ENCODE results near the gene APPBP2. TPM values are rescaled to one million over a fixed set of nuclear protein-coding genes. Genes with fewer than 3 reads are reported as not detected.
"Not testable (repeated sequence)": the region's sequence is repeated elsewhere in the genome, so short reads cannot be mapped to it uniquely, and the experiment has no call there.

APPBP2 gene
- total RNA-seq, 1 donor from 2014 or later, result 48.0 TPM

DNA sequence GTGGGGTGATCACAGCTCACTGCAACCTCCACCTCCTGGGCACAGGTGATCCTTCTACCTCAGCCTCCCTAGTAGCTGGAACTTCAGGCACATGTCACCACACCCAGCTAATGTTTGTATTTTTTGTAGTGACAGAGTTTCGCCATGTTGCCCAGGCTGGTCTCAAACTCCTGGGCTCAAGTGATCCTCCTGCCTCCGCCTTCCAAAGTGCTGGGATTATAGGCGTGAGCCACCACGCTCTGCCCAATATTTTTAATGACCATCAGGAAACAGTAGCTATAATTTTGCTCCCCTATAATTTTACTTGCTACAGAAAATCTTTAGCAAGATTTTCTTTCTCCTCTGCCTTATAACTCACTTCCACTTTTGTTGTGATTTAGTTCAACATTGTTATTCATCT is 29.7 kb upstream of the APPBP2 start:
- Histone ChIP-seq H3K4me3 (no peak overlapping the region), H3K79me2 (ENCODE audit: low read depth) (no peaks in the 10 kb centered on the region), H3K9me3 (ENCODE audit: low read depth) (no peaks in the 10 kb centered on the region), H3K9ac (no peak overlapping the region), H3K27ac (no peak overlapping the region), H2AFZ (replicated peaks) (no peak overlapping the region), H3K4me1 (no peaks in the 10 kb centered on the region), H3K36me3 (no peaks in the 10 kb centered on the region), H3F3A (ENCODE audit: low read depth) (no peaks in the 10 kb centered on the region), H3K4me2 (no peak overlapping the region), H4K20me1 (ENCODE audit: low read depth) (no peaks in the 10 kb centered on the region), H3K27me3 (no peaks in the 10 kb centered on the region)
- Mint-ChIP-seq H3K36me3 (peaks cover 13% of the 10 kb centered on the region), H3K27me3 (ENCODE audit: insufficient read depth, low read depth) (peaks cover 5% of the 10 kb centered on the region), H3K9me3 (peaks cover 30% of the 10 kb centered on the region), H3K4me1 (no peaks in the 10 kb centered on the region), H3K27ac (no peak overlapping the region), H3K4me3 (no peak overlapping the region)
- TF ChIP-seq EZH2phosphoT487 (IDR thresholded peaks at IDR 0.05) (no peak), EZH2 (IDR thresholded peaks at IDR 0.05) (no peak)
- TF ChIP-seq, protein P1, sequence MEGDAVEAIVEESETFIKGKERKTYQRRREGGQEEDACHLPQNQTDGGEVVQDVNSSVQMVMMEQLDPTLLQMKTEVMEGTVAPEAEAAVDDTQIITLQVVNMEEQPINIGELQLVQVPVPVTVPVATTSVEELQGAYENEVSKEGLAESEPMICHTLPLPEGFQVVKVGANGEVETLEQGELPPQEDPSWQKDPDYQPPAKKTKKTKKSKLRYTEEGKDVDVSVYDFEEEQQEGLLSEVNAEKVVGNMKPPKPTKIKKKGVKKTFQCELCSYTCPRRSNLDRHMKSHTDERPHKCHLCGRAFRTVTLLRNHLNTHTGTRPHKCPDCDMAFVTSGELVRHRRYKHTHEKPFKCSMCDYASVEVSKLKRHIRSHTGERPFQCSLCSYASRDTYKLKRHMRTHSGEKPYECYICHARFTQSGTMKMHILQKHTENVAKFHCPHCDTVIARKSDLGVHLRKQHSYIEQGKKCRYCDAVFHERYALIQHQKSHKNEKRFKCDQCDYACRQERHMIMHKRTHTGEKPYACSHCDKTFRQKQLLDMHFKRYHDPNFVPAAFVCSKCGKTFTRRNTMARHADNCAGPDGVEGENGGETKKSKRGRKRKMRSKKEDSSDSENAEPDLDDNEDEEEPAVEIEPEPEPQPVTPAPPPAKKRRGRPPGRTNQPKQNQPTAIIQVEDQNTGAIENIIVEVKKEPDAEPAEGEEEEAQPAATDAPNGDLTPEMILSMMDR (IDR thresholded peaks at IDR 0.05), result no peak
- no peak for DNase-seq (ENCODE audit: low spot score)

GRCh38 chr17:60554377-60554788 is 28.3 kb upstream of the APPBP2 start:
- Histone ChIP-seq H3K9ac (no peak overlapping the region), H3K4me1 (no peaks in the 10 kb centered on the region), H2AFZ (replicated peaks) (no peak overlapping the region), H3F3A (ENCODE audit: low read depth) (no peaks in the 10 kb centered on the region), H3K4me3 (no peak overlapping the region), H4K20me1 (ENCODE audit: low read depth) (no peaks in the 10 kb centered on the region), H3K4me2 (no peak overlapping the region), H3K79me2 (ENCODE audit: low read depth) (no peaks in the 10 kb centered on the region), H3K27me3 (no peaks in the 10 kb centered on the region), H3K36me3 (no peaks in the 10 kb centered on the region), H3K27ac (no peak overlapping the region), H3K9me3 (ENCODE audit: low read depth) (no peaks in the 10 kb centered on the region)
- Mint-ChIP-seq H3K36me3 (peaks cover 13% of the 10 kb centered on the region), H3K9me3 (peaks cover 30% of the 10 kb centered on the region), H3K27me3 (ENCODE audit: insufficient read depth, low read depth) (peaks cover 4% of the 10 kb centered on the region), H3K27ac (no peak overlapping the region), H3K4me1 (no peaks in the 10 kb centered on the region), H3K4me3 (no peak overlapping the region)
- TF ChIP-seq EZH2 (IDR thresholded peaks at IDR 0.05) (no peak), EZH2phosphoT487 (IDR thresholded peaks at IDR 0.05) (no peak)
- TF ChIP-seq, protein P1 (IDR thresholded peaks at IDR 0.05), result no peak
- DNase-seq (ENCODE audit: low spot score), result no peak

GRCh38 chr17:60552255-60552654 is 26.2 kb upstream of the APPBP2 start:
- H2AFZ ChIP-seq (replicated peaks); H3K9ac ChIP-seq; H3K79me2 ChIP-seq (ENCODE audit: low read depth); H3K4me1 ChIP-seq; H3K4me3 Mint-ChIP-seq; H3K9me3 ChIP-seq (ENCODE audit: low read depth); H3K27me3 Mint-ChIP-seq (ENCODE audit: insufficient read depth, low read depth); DNase-seq (ENCODE audit: low spot score); H3K27ac Mint-ChIP-seq; H3F3A ChIP-seq (ENCODE audit: low read depth); H3K27ac ChIP-seq; H3K36me3 ChIP-seq; H3K4me1 Mint-ChIP-seq; H3K27me3 ChIP-seq; H4K20me1 ChIP-seq (ENCODE audit: low read depth); H3K4me2 ChIP-seq; H3K4me3 ChIP-seq: not testable (repeated sequence)
- H3K9me3 Mint-ChIP-seq, result peaks cover 15% of the 10 kb centered on the region
- H3K36me3 Mint-ChIP-seq, result peaks cover 10% of the 10 kb centered on the region

- H3K27ac Mint-ChIP-seq, result no peak overlapping the region
- Histone ChIP-seq H3K4me3 (no peak overlapping the region), H3K79me2 (ENCODE audit: low read depth) (no peaks in the 10 kb centered on the region), H3F3A (ENCODE audit: low read depth) (no peaks in the 10 kb centered on the region), H3K4me1 (no peaks in the 10 kb centered on the region), H3K27me3 (no peaks in the 10 kb centered on the region), H3K36me3 (no peaks in the 10 kb centered on the region), H3K9ac (no peak overlapping the region), H3K9me3 (ENCODE audit: low read depth) (no peaks in the 10 kb centered on the region), H3K4me2 (no peak overlapping the region), H4K20me1 (ENCODE audit: low read depth) (no peaks in the 10 kb centered on the region), H3K27ac (no peak overlapping the region), H2AFZ (replicated peaks) (no peak overlapping the region)
- peaks cover 6% of the 10 kb centered on the region for H3K36me3 Mint-ChIP-seq
- no peak overlapping the region for H3K4me3 Mint-ChIP-seq
- DNase-seq (ENCODE audit: low spot score), result no peak
- H3K4me1 Mint-ChIP-seq, result no peaks in the 10 kb centered on the region
- H3K9me3 Mint-ChIP-seq, result peaks cover 7% of the 10 kb centered on the region
- peaks cover 2% of the 10 kb centered on the region for H3K27me3 Mint-ChIP-seq (ENCODE audit: insufficient read depth, low read depth)
- TF ChIP-seq, protein P1 (IDR thresholded peaks at IDR 0.05), result no peak
- TF ChIP-seq EZH2 (IDR thresholded peaks at IDR 0.05), result no peak
Observed at GRCh38 chr17:60548990-60549389, 22.9 kb upstream of the APPBP2 start.

Measured in neural progenitor cell (in vitro differentiated cells).